HG03064 (cell line): ENCODE data around the gene CDH4.

ENCODE experiments used
- ATAC-seq: cut with Tn5 transposase; IDR thresholded peaks from one replicate; pipeline ENCODE4 v1.9.1; 2021; ENCODE audit warnings: low read depth; ENCODE audit not compliant: unreplicated experiment

The CDH4 gene

DNA sequence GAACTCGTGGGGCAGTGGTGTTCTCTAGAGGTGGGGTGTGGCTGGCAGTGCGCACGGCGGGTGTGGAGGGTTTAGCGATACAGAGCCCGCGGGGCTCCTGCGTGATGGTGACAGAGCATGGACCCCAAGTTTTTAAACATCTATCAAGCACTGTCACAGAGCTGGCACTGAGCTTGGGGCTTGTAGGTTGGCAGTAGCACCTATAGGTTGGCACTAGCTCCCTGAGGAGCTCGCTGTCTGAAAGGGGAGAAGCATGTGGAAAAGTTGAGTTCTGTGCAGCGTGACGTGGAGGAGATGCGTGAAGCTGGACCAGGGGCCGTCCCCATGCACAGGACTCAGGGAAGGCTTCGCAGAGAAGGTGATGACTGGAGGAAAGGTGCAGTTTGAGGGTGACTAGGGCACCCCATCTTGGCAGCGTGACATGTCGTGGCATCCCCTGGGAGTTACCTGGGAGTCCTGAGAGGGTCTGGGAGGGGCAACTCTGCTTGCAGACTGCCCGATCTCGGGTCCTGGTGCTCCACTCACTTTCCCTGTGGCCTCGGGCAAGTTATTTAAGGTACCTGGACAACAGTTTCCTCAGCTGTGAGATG is 122.0 kb downstream of the CDH4 start:
- ATAC-seq: no peak

DNA sequence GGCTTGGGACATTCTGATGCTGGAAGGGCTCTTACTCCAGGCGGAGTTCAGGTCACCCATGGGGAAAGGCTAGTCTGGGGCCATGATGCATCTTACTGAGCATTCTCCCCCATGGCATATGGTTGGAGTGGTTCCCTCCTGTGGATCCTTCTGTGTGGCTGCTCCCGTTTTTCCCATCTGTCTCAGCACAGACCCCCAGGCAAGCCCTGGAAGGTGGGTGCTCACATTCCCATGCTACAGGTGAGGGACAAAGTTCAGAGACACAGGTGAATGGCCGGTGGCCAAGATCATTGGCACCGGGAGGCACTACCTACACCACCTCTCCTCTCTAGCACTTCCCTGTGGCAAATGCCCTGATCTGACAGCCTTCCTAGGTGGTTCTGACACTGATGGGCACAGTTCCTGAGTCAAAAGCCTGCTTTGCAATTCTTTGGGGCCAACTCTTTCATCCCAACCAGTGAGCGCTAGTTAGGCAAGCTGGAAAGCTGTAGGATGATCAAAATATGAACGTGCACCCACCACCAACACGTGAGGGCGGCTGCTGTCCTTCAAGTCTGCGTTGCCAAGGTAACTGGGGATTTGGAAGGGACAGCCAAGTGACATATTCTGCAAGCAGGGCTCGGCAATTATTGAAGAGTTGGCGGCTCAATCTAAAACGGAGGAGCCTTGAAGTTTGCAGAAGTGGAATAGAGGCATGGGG is 124.6 kb downstream of the CDH4 start:
- ATAC-seq: no peak

DNA sequence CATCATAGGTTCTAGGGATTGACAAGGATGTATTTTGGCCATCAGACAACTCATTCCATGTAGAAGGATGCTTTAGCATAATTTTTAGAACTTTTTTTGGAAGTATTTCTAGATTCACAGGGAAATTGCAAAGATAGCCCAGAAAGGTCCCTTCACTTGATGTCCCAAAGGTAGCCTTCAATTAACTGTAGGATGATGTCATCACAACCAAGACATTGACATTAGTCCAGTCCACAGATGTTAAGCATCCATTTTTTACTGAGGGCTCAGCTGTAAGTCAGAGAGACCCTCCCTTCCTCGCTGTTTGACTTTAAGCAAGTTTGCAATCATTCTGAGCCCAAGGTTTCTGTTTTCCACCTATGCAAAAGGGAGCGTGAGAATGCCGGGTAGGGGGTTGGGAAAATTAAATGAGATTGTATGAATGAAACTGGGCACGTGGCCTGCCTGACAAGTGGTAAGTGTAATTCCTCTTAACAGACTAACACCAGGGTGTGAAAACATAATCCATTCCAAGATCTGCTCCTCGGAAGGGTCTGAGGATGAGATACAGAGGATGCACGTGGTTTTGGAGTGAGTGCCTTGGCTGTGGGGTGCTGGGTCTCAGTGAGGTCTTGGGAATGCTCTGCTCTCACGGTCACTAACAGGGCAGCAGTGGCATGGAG is 126.8 kb downstream of the CDH4 start:
- ATAC-seq: no peak

DNA sequence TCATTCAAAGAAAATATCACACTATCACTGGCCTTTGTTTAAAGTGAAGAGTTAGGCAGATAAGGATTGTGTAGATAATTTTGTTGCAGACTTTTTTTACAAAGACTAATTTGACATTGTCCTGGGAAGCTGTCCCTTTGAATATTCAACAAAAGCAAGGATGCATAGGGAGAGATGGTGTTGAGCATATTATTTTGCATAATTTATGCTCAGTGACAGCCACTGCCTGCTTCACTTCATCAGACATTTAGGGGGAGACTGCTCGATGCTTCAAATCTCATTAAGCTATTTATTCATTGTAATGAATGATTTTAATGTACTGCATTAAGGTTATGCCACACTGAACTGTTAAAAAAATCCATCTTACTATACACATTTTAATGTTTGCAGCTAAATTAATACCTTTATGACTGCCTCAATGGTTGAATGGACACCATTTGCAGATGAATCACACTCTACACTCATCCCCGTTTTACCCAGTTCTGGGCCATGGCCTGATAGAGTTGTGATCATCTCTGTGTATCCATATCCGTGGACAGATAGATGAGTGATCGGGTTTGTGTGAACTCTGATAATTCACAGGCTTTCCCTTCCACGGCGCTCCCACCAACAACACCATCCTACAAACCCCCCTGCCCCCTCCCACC is 128.0 kb downstream of the CDH4 start:
- no peak for ATAC-seq

DNA sequence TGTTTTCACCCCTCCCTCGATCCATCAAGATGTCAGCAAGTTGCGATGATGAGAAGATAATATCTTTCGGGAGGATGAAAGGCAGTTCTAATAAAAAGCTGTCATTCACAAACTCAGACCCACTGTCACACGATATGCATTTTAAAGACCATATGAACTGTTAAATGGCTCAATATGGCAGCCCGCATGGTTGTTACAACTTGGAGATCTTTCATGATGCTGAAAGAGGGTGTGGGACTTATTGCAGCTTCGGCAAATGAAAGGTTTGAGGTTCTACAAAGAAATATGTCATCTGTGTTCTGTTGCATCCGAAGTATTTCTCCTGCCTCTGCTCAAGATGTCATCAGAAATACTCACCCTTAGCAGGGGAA is 128.5 kb downstream of the CDH4 start:
- no peak for ATAC-seq

DNA sequence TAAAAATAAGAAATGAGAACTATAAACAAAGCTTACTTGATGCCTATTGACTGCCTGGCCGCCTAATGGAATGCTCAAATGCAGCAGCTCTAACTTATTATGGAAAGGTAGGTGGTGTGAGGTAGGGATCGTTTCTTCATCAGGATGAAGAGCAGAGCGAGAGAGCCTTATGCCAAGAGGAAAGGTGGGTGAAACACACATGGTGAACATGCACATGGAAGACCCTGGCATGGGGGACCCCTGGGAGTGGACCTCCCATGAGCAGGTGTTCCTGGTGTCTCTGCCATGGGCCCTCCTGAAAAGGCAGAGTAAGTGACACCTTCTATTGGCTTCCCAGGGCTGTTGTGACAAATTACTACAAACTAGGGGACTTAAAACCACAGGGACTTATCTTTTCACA is 130.1 kb downstream of the CDH4 start:
- ATAC-seq: no peak

DNA sequence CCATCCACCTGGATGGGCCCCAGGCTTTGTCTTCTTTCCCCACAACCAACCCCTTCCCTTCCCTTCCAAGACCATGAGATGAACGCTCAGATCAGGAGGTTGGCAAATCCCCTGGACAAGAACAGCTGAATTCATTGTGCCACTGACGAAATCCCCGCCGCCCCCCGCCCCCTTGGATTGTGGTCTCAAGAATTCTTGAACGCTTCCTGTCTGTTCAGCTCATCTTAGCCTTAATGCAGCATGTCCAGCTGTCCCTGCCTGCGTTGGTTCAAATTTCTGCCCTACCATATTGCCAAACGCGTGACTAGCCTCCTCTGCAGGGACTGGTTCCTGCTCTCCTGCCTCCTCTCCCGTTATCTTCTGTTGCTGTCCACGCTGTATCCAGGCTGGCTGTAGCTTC is 133.2 kb downstream of the CDH4 start:
- no peak for ATAC-seq

DNA sequence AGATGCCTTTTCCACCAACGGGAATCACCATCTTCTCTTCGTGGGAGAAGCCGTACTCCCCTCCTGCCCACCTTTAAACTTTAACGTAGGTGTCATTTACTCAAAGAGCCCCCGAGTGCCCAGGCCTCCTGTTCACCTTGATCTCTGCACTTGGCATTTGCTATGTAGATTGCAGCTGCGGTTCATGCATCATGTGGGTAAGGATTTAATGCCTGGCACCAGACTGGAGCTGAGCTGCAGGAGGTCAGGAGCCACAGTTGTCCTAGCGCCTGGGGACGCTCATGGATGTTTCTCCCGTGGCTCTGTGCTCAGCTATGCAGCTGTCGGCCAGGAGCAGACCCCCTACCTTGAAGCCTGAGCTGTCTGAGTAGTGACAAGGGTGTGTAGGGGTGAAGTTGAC is 133.7 kb downstream of the CDH4 start:
- ATAC-seq: no peak

DNA sequence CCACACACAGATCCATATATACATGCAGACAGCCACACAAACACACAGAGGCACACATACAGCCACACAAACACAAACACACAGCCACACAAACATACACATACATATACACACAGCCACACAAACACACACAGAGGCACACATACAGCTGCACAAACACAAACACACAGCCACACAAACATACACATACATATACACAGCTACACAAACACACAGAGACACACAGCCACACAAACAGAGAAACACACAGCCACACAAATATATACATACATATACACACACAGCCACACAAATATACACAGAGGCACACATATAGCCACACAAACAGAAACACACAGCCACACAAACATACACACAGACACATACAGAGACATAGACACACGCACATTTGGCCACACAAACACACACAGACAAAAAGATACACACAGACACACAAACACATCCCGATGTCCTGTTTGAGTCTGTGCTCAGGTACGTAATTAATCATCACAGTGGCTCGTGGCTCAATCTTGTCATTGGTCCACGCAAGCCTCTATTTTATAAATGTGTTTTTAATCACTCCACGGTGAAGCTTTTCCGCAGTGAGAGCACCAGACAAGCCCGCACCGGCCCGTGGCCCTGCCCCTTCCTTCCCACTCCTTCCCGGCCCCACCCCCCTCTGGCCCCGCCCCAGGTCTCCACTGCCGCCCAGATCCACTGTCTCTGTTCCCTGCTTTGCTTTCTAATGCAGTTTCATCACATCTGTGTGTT is 135.3 kb downstream of the CDH4 start:
- ATAC-seq: no peak

DNA sequence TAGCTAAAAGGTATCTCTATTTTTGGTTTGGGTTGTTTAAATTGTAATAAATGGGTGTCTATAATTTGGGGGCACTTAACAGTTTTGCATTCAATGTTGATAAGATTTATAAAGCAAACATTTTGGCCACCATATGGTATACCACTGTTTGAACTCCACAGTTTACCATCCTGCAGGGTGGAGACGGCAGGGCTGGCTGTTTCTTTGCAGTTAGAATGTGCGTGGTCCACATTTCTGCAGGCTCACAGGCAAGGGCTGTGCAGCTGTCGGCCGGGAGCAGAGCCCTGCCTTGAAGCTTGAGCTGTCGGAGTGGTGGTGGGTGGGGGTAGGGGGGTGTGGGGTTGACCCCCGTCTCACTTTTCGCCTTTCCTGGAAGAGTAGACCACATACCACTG is 135.9 kb downstream of the CDH4 start:
- no peak for ATAC-seq

DNA sequence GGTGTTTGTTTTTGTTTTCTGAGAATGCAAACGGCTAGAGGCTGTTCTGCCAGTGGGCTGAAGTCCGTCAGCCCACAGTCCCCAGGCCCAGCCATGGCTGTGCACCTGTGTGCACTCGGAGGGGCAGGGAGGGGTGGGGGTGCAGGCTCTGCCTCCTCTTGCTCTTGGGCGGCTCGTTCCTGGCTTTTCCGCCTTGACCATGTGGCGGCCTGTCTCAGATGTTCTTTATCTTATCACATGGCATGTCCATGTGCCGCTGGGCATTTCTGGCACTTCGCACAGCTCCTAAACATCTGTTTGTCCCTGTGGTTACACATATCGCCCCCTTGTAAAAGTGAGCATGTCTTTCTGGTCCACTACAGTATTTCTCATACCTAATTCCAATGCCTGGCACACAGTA is 137.0 kb downstream of the CDH4 start:
- ATAC-seq: no peak

DNA sequence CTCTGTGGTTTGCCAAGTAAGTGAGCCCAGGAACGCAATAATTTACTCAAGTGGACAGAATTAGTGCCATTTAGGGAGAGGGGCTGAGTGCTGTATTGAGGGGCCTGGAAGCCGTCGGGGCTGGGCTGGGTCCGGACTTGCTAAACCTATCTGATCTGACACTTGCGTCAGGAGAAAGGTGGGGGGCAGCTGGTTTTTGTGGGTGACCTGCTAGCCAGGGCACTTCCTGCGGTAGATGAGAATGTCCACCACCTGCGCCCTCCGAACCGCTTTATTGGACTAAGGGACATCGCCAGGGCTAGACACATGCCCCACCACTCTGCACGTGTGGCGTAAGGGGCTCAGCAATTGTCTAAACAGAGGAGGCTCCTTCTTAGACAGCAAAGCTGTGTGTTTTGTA is 139.1 kb downstream of the CDH4 start:
- ATAC-seq: no peak

DNA sequence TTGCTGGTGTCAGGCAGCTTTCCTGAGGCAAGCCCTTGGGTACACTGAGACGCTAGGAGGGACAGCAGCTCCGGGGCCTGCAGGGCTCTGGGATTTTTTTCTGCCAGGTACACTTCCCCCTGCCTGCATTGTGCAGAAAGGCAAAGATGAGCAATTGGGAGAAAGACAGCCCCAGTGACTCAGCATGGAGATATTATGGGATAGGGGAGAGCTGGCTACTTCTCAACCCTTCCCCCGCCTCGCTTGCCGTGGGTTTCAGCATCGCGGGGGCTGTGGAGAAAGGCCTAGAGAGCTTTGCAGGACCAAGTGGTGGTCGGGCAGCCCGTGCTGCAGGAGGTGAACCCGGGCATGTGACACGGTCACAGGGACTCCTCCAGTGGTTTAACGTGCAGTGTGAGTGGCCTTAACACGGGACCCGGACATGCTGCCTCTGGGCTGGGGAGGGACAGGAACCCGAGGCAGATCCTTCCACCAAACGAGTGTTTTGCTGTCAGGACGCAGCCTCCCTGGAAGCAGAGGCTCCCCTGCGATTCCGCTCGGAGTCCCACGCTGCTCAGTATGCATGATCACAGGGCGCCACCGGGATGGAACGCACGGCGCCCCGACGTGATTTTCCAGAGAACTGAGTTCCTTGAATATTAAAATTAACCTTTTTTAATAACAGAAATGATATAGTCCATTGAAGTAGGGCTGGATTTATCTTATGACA is 139.9 kb downstream of the CDH4 start:
- ATAC-seq: no peak

DNA sequence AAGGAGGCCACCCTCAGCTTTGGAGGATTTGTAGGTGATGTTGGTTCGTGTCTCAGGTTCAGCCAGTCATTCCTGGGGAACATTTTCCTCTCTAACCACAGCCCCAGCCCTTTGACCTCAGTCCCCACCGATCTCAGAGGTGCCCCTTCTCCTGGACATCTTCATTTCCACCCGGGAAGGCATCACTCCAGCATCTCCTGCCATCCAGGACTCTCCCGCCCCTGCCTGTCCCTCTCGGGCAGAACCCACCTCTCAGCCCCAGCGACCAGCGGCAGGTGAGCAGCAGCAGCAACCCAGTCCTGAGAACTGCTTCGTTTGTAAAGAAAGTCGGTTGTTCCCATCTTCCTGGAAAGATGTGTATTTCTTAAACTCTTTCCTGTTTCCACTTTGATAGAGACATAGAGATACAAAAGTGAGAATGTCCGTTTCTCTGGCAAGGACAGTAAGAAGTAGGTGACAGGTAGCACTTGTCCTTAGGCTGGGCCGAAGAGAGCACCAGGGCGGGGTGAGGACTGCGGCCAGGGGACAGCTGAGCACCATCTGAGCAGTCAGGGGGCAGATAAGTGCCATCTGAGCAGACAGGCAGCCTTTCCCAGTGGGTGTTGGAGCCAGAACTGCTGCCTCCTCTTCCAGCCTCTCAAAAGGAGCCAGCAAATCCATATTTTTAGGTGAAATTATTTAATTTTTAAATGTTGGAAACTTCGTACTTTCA is 142.2 kb downstream of the CDH4 start:
- no peak for ATAC-seq

DNA sequence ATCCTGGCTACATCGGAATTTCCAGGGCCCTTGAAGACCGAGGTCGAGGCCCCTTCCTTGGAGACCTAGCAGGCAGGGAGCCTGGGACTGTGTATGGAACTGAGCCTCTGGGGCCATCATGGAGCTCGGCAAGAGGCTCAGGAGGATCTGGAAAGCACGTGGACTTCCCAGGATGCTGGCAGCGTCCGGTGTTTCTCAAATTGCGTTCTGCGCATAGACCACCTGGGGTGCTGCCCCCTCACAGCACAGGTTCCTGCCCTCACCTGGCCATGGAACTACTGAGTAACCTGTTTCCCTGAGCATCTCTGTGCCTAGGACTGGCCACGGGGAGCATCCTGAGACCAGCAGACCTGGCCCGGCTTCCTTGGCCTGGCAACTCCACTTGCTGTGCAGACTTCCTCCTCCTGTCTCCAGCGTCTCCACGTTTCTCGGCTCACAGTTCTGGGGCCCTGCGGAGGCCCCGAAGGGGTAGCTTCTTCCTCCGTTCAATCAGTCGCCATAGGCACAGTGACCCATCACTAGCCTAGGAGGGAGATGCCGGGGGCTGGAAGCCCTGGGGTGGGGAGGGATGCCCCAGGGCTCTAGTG is 144.3 kb downstream of the CDH4 start:
- no peak for ATAC-seq

DNA sequence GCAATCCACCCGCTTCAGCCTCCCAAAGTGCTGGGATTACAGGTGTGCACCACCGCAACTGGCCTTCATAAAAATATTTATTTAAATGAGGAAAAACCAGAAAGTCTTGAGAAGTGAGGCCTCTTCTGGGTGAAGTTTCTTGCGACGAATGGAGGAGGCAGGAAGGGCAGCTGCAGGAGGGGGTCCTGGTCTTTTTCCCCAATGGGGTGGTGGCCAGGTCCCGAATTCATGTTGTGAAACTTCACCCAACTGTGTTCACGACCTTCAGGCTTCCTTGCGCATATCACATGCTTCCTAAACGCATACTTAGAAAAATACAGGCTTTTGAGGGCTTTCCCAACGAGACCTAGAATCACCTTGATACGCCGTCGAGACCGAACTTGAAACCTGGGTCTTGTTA is 145.1 kb downstream of the CDH4 start:
- no peak for ATAC-seq

DNA sequence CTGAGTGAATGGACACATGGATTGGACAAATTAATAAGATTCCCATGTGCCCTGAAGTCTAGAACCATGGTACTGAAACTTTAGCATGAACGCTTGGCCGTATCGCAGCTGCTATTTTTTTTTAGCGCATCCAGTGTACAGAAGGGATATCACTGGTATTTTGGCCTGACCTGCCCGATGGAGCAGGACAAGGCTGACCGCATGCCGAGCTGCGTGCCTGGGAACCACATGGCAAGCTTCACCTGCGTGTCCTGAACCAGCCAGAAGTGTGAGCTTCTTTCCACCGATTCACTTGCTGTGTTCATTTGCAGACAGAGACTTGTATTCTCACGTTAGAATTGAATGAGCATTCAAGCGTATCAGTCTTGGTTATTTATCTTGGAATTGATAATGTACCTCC is 145.7 kb downstream of the CDH4 start:
- no peak for ATAC-seq

DNA sequence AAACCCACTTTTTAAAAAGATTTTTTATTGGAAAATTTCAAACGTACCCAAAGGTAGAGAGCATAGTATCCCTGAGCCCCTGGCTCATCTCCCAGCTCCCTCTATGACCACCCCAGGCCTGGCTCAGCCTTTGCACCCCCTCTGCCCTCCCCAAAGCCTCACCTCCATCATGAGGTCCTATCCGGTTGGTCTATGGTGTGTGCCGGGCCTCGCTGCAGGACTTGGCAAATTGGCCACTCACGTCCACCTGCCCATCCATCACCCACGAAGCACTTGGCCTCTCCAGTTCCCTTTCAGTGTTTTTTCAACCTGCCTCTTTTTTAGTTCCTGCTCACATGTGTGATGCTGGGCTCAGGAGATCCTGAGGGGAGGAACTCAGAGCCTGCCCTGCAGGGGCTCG is 147.4 kb downstream of the CDH4 start:
- no peak for ATAC-seq

DNA sequence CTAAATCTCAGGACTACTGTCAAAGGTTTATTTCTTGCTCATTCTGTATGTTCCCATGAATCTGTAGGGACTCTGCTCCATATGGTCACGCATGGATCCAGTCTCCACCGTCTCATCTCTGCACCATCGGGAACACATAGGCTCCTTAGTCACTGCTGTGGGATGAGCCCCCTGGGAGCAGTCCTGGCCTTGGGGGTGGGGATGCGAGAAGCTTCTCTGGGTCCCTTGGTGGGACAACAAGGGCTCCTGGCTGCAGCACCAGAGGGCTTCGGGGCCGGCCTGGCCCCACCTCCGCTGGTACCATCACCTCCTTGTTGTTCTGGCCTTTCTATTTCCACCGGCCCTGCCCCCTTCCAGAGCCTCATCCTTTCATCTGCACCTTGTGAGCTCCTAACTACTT is 148.4 kb downstream of the CDH4 start:
- no peak for ATAC-seq

DNA sequence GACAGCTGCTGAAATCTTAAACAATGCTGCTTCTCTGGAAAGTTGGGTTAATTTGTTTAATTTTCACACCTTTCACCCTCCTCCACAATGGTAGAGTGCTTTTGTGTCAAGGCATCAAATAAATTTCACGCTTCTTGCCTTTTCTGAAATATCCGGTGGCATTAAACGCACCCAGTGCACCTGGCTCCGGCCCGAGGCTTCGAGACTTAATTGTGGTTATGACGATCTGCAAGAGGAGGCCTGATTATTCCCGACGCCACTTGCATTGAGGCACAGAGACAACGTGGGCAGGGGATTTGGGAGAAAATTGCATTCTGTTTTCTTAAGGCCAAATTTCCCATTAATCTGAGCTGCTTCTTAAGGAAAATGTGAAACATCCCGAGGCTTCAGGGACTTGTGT is 152.2 kb downstream of the CDH4 start:
- ATAC-seq: no peak
